ENCODE results near the gene DLX3. TPM values are rescaled to one million over a fixed set of nuclear protein-coding genes. Genes with fewer than 3 reads are reported as not detected.

The DLX3 gene
- total and polyA plus RNA-seq, 2 donors (not counting 1 experiment from before 2014, with no cell fraction given), result not detected

DNA sequence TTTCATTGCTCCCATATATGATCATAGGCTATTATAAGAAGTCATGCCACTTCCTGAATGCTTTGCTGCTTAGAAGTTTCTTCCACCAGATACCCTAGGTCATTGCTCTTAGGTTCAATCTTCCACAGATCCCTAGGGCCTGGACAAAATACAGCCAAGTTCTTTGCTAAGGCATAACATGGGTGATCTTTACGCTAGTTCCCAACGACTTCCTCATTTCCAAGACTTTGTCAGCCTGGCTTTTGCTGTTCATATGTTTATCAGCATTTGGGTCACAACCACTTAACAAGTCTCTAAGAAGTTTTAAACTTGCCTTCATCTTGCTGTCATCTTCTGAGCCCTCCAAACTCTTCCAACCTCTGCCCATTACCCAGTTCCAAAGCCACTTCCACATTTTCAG is 20.1 kb upstream of the DLX3 start:
- Histone ChIP-seq H3K27me3 (ENCODE audit: control insufficient read depth, insufficient read depth, low read length) (peaks cover 6% of the 10 kb centered on the region), H2AFZ (ENCODE audit: low read length) (no peak overlapping the region), H3K79me2 (ENCODE audit: control insufficient read depth, insufficient read depth, low read length) (no peaks in the 10 kb centered on the region), H4K20me1 (ENCODE audit: control insufficient read depth, extremely low read depth, insufficient read depth, low read length) (no peaks in the 10 kb centered on the region), H3K4me1 (ENCODE audit: control insufficient read depth, extremely low read depth, insufficient read depth, low read length) (no peaks in the 10 kb centered on the region), H3K9ac (ENCODE audit: insufficient read depth, low read length) (no peak overlapping the region), H3K4me2 (ENCODE audit: extremely low read depth, insufficient read depth, low read length) (no peak overlapping the region), H3K36me3 (ENCODE audit: control insufficient read depth, insufficient read depth, low read length) (no peaks in the 10 kb centered on the region), H3K9me3 (ENCODE audit: control insufficient read depth, insufficient read depth, low read depth, low read length) (no peaks in the 10 kb centered on the region), H3K4me3 (replicated peaks in 1 of 4; ENCODE audit: control extremely low read depth in 1 of 4, insufficient read depth in 1 of 4, low read depth in 3 of 4, low read length in 4 of 4) (no peak overlapping the region), H3K27ac (ENCODE audit: insufficient read depth, low read length) (no peak overlapping the region)
- DNase-seq (ENCODE audit: low read depth in 2 of 2), result no peak
- TF ChIP-seq, protein P1, sequence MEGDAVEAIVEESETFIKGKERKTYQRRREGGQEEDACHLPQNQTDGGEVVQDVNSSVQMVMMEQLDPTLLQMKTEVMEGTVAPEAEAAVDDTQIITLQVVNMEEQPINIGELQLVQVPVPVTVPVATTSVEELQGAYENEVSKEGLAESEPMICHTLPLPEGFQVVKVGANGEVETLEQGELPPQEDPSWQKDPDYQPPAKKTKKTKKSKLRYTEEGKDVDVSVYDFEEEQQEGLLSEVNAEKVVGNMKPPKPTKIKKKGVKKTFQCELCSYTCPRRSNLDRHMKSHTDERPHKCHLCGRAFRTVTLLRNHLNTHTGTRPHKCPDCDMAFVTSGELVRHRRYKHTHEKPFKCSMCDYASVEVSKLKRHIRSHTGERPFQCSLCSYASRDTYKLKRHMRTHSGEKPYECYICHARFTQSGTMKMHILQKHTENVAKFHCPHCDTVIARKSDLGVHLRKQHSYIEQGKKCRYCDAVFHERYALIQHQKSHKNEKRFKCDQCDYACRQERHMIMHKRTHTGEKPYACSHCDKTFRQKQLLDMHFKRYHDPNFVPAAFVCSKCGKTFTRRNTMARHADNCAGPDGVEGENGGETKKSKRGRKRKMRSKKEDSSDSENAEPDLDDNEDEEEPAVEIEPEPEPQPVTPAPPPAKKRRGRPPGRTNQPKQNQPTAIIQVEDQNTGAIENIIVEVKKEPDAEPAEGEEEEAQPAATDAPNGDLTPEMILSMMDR (conservative IDR thresholded peaks at IDR 0.05 in 1 of 2, IDR thresholded peaks at IDR 0.05 in 1 of 2; ENCODE audit: low read depth in 1 of 2, low read length in 2 of 2), result no peak
- no peak for TF ChIP-seq EZH2 (IDR thresholded peaks at IDR 0.05; ENCODE audit: low read length, missing control alignments)

DNA sequence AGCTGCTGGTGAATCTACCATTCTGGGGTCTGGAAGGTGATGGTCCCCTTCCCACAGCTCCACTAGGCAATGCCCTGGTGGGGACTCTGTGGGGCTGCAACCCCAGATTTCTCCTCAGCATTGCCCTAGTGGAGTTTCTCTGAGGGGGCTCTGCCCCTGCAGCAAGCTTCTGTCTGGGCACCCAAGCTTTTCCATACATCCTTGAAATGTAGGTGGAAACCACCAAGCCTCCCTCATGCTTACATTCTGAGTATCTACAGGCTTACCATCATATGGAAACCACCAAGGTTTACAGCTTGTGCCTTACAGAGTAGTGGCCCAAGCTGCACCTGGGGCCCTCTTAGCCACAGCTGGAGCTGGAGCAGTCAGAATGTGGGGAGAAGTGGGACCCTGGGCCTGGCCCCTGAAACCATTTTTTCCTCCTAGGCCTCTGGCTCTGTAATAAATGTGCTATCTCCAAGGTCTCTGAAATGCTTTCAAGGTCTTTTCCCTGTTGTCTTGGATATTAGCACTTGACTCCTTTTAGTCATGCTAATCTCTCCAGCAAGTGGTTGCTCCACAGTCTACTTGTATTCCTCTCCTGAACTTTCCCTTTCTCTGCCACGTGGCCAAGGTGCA is 19.6 kb upstream of the DLX3 start:
- no peak overlapping the region for H3K27ac ChIP-seq (ENCODE audit: insufficient read depth, low read length)
- no peaks in the 10 kb centered on the region for H3K79me2 ChIP-seq (ENCODE audit: control insufficient read depth, insufficient read depth, low read length)
- no peak overlapping the region for H3K4me2 ChIP-seq (ENCODE audit: extremely low read depth, insufficient read depth, low read length)
- no peaks in the 10 kb centered on the region for H3K9me3 ChIP-seq (ENCODE audit: control insufficient read depth, insufficient read depth, low read depth, low read length)
- H3K9ac ChIP-seq (ENCODE audit: insufficient read depth, low read length), result no peak overlapping the region
- TF ChIP-seq EZH2 (IDR thresholded peaks at IDR 0.05; ENCODE audit: low read length, missing control alignments), result no peak
- TF ChIP-seq, protein P1 (conservative IDR thresholded peaks at IDR 0.05 in 1 of 2, IDR thresholded peaks at IDR 0.05 in 1 of 2; ENCODE audit: low read depth in 1 of 2, low read length in 2 of 2), result no peak
- H3K4me1 ChIP-seq (ENCODE audit: control insufficient read depth, extremely low read depth, insufficient read depth, low read length), result no peaks in the 10 kb centered on the region
- H2AFZ ChIP-seq (ENCODE audit: low read length), result no peak overlapping the region
- DNase-seq (ENCODE audit: low read depth in 2 of 2), result no peak
- no peaks in the 10 kb centered on the region for H3K36me3 ChIP-seq (ENCODE audit: control insufficient read depth, insufficient read depth, low read length)
- H4K20me1 ChIP-seq (ENCODE audit: control insufficient read depth, extremely low read depth, insufficient read depth, low read length), result no peaks in the 10 kb centered on the region
- peaks cover 6% of the 10 kb centered on the region for H3K27me3 ChIP-seq (ENCODE audit: control insufficient read depth, insufficient read depth, low read length)
- H3K4me3 ChIP-seq (replicated peaks in 1 of 4; ENCODE audit: control extremely low read depth in 1 of 4, insufficient read depth in 1 of 4, low read depth in 3 of 4, low read length in 4 of 4), result no peak overlapping the region

DNA sequence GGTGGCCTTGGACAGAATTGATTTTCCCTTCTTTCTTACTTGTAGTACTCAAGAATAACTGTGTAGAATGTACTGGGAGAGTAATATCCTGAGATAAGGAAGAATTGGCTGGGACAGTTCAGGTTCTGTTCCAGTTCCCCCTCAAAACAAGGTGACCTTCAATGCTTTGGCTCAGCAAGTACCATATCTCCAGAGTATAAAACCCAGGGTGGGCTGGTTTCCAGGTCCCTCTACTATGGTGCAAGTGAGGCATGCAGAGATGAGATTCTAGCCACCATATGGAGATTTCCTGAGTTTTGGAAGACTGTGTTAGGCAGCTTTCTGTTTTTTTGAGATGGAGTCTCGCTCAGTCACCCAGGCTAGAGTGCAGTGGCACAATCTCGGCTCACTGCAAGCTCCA is 18.1 kb upstream of the DLX3 start:
- H3K4me2 ChIP-seq (ENCODE audit: extremely low read depth, insufficient read depth, low read length), result no peak overlapping the region
- H3K4me3 ChIP-seq (replicated peaks in 1 of 4; ENCODE audit: control extremely low read depth in 1 of 4, insufficient read depth in 1 of 4, low read depth in 3 of 4, low read length in 4 of 4), result no peak overlapping the region
- no peak for TF ChIP-seq EZH2 (IDR thresholded peaks at IDR 0.05; ENCODE audit: low read length, missing control alignments)

More for the DNA sequence above, 18.1 kb upstream of the DLX3 start:
- Histone ChIP-seq H3K27me3 (ENCODE audit: control insufficient read depth, insufficient read depth, low read length) (peaks cover 14% of the 10 kb centered on the region), H3K9ac (ENCODE audit: insufficient read depth, low read length) (no peak overlapping the region), H3K9me3 (ENCODE audit: control insufficient read depth, insufficient read depth, low read depth, low read length) (no peaks in the 10 kb centered on the region), H3K27ac (ENCODE audit: insufficient read depth, low read length) (no peak overlapping the region), H4K20me1 (ENCODE audit: control insufficient read depth, extremely low read depth, insufficient read depth, low read length) (no peaks in the 10 kb centered on the region), H3K4me1 (ENCODE audit: control insufficient read depth, extremely low read depth, insufficient read depth, low read length) (no peaks in the 10 kb centered on the region), H3K79me2 (ENCODE audit: control insufficient read depth, insufficient read depth, low read length) (no peaks in the 10 kb centered on the region), H2AFZ (ENCODE audit: low read length) (no peak overlapping the region), H3K36me3 (ENCODE audit: control insufficient read depth, insufficient read depth, low read length) (no peaks in the 10 kb centered on the region)
- no peak for DNase-seq (ENCODE audit: low read depth in 2 of 2)

Data from fibroblast of lung (primary cell).